Duodenal mucosa (tissue), 2 donors: ENCODE results near the gene HBS1L.

Source experiments
- H3K27ac ChIP-seq: one replicate; pipeline ENCODE4 v1.7.0; 2013; ENCODE audit warnings: low read depth, low read length
- H3K27me3 ChIP-seq, 2 donors: one replicate each; pipeline ENCODE4 v1.7.0; 2013; ENCODE audit warnings: low read length in 2 of 2, control low read depth in 1 of 2; ENCODE audit not compliant: insufficient read depth in 2 of 2, control insufficient read depth in 1 of 2
- H3K36me3 ChIP-seq, 2 donors: one replicate each; pipeline ENCODE4 v1.7.0; 2013; ENCODE audit warnings: low read length in 2 of 2, control low read depth in 1 of 2; ENCODE audit not compliant: insufficient read depth in 2 of 2, control insufficient read depth in 1 of 2
- H3K4me1 ChIP-seq, 2 donors: one replicate each; pipeline ENCODE4 v1.7.0; 2013; ENCODE audit warnings: low read length in 2 of 2, control low read depth in 1 of 2; ENCODE audit not compliant: insufficient read depth in 2 of 2, control insufficient read depth in 1 of 2
- H3K4me3 ChIP-seq, 2 donors: one replicate each; pipeline ENCODE4 v1.7.0; 2013; ENCODE audit warnings: low read length in 2 of 2, low read depth in 1 of 2
- H3K9ac ChIP-seq, 2 donors: one replicate each; pipeline ENCODE4 v1.7.0; 2013; ENCODE audit warnings: low read length in 2 of 2, low read depth in 1 of 2
- H3K9me3 ChIP-seq, 2 donors: one replicate each; pipeline ENCODE4 v1.7.0; 2013; ENCODE audit warnings: low read length in 2 of 2, control low read depth in 1 of 2; ENCODE audit not compliant: control insufficient read depth in 1 of 2

The HBS1L gene

GRCh38 chr6:135043846-135044245 is 10.8 kb downstream of the HBS1L start:
- Histone ChIP-seq H3K4me3 (no peak overlapping the region), H3K9me3 (no peaks in the 10 kb centered on the region), H3K36me3 (peaks cover 16 to 17% of the 10 kb centered on the region in 2 donors), H3K9ac (no peak overlapping the region), H3K27me3 (no peaks in the 10 kb centered on the region), H3K4me1 (peaks cover 0 to 9% of the 10 kb centered on the region in 2 donors), H3K27ac (no peak overlapping the region)

GRCh38 chr6:135043364-135043763 is 11.3 kb downstream of the HBS1L start:
- Histone ChIP-seq H3K27ac (no peak overlapping the region), H3K36me3 (peaks cover 15 to 17% of the 10 kb centered on the region in 2 donors), H3K4me3 (no peak overlapping the region), H3K9ac (no peak overlapping the region), H3K9me3 (no peaks in the 10 kb centered on the region), H3K4me1 (peaks cover 0 to 9% of the 10 kb centered on the region in 2 donors), H3K27me3 (no peaks in the 10 kb centered on the region)

GRCh38 chr6:135038335-135038734 is 16.3 kb downstream of the HBS1L start:
- peaks cover 9 to 17% of the 10 kb centered on the region in 2 donors for H3K36me3 ChIP-seq

GRCh38 chr6:135037541-135037940 is 17.1 kb downstream of the HBS1L start:
- no peaks in the 10 kb centered on the region for H3K9me3 ChIP-seq
- no peaks in the 10 kb centered on the region for H3K27me3 ChIP-seq
- no peak overlapping the region for H3K4me3 ChIP-seq
- H3K4me1 ChIP-seq, result peaks cover 0 to 4% of the 10 kb centered on the region in 2 donors
- H3K27ac ChIP-seq, result no peak overlapping the region
- no peak overlapping the region for H3K9ac ChIP-seq
- H3K36me3 ChIP-seq, result peaks cover 9 to 17% of the 10 kb centered on the region in 2 donors

More at GRCh38 chr6:135038335-135038734, 16.3 kb downstream of the HBS1L start:
- Histone ChIP-seq H3K27me3 (no peaks in the 10 kb centered on the region), H3K4me3 (no peak overlapping the region), H3K27ac (no peak overlapping the region), H3K4me1 (peaks cover 0 to 4% of the 10 kb centered on the region in 2 donors), H3K9ac (no peak overlapping the region), H3K9me3 (no peaks in the 10 kb centered on the region)

GRCh38 chr6:135036731-135037420 is 17.7 kb downstream of the HBS1L start:
- Histone ChIP-seq H3K36me3 (peaks cover 8 to 17% of the 10 kb centered on the region in 2 donors), H3K27ac (no peak overlapping the region)

GRCh38 chr6:135033238-135033637 is 21.4 kb downstream of the HBS1L start:
- Histone ChIP-seq H3K36me3 (peaks cover 0 to 9% of the 10 kb centered on the region in 2 donors), H3K9ac (no peak overlapping the region), H3K4me3 (no peak overlapping the region), H3K9me3 (no peaks in the 10 kb centered on the region), H3K27me3 (no peaks in the 10 kb centered on the region), H3K4me1 (peaks cover 0 to 10% of the 10 kb centered on the region in 2 donors), H3K27ac (no peak overlapping the region)

More at GRCh38 chr6:135036731-135037420, 17.7 kb downstream of the HBS1L start:
- Histone ChIP-seq H3K9ac (no peak overlapping the region), H3K9me3 (no peaks in the 10 kb centered on the region), H3K4me1 (peaks cover 0 to 4% of the 10 kb centered on the region in 2 donors), H3K27me3 (no peaks in the 10 kb centered on the region), H3K4me3 (no peak overlapping the region)

GRCh38 chr6:135030532-135031178 is 24.0 kb downstream of the HBS1L start:
- Histone ChIP-seq H3K9ac (no peak overlapping the region), H3K9me3 (no peaks in the 10 kb centered on the region), H3K27ac (no peak overlapping the region), H3K36me3 (no peaks in the 10 kb centered on the region), H3K4me3 (no peak overlapping the region), H3K4me1 (peaks cover 0 to 6% of the 10 kb centered on the region in 2 donors), H3K27me3 (no peaks in the 10 kb centered on the region)

- Histone ChIP-seq H3K9ac (no peak overlapping the region), H3K4me3 (no peak overlapping the region), H3K27ac (no peak overlapping the region), H3K27me3 (no peaks in the 10 kb centered on the region), H3K4me1 (peaks cover 0 to 6% of the 10 kb centered on the region in 2 donors), H3K9me3 (no peaks in the 10 kb centered on the region), H3K36me3 (no peaks in the 10 kb centered on the region)
Observed at GRCh38 chr6:135030056-135030473, 24.6 kb downstream of the HBS1L start.

- no peaks in the 10 kb centered on the region for H3K27me3 ChIP-seq
- no peak overlapping the region for H3K9ac ChIP-seq
- no peak overlapping the region for H3K27ac ChIP-seq
- no peaks in the 10 kb centered on the region for H3K36me3 ChIP-seq
- no peak overlapping the region for H3K4me3 ChIP-seq
- H3K9me3 ChIP-seq, result no peaks in the 10 kb centered on the region
- peaks cover 0 to 6% of the 10 kb centered on the region in 2 donors for H3K4me1 ChIP-seq
Observed at GRCh38 chr6:135025775-135026174, 28.8 kb downstream of the HBS1L start.

- no peak overlapping the region for H3K4me3 ChIP-seq
- H3K27me3 ChIP-seq, result no peaks in the 10 kb centered on the region
- peaks cover 0 to 3% of the 10 kb centered on the region in 2 donors for H3K4me1 ChIP-seq
- no peaks in the 10 kb centered on the region for H3K36me3 ChIP-seq
- H3K9me3 ChIP-seq, result no peaks in the 10 kb centered on the region
- H3K9ac ChIP-seq, result no peak overlapping the region
- H3K27ac ChIP-seq, result no peak overlapping the region
Observed at GRCh38 chr6:135025175-135025574, 29.4 kb downstream of the HBS1L start.
